ENCODE data around the gene ZNF486.
"Not testable (repeated sequence)": the region's sequence is repeated elsewhere in the genome, so short reads cannot be mapped to it uniquely, and the experiment has no call there.

DNA sequence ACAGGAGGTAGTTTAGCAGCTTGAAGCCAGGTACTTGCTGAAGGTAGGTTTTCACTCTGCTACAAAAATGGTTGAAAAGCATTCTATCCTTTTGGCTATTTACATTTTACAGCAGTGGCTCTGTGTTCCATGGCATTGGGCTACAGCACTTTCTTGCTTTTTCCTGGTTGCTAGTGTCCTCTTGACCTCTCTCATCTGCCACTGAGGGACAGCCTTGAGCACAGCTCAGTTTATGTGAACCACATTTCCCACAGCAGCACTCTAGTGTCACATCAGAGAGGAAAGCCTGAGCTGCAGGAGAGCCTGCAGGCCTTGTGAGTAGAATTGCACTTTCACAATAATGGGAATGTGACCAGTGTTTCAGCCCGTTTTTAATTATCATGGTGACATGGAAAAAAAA lies 54.6 kb downstream of the ZNF486 start:
- TF ChIP-seq EP300, POLR2A (IDR thresholded peaks at IDR 0.05): not testable (repeated sequence)
